Activated CD4-positive, alpha-beta T cell treated with anti-CD3 and anti-CD28 coated beads, Interleukin-2, amount 50 U/mL, for 48 hours (primary cell): ENCODE data around the gene NEURL4.
"Not testable (repeated sequence)": the region's sequence is repeated elsewhere in the genome, so short reads cannot be mapped to it uniquely, and the experiment has no call there.

Experiments used
- DNase-seq, 2 experiments: peaks; one replicate each; pipeline ENCODE4 v3.0.0-alpha.2; 2020

The NEURL4 gene

GRCh38 chr17:7328840-7329373 is at the start of gene NEURL4:
NEURL4 (minus strand) TSS chr17:7329335; CDS start chr17:7329312, 23 bp downstream.
- peak in 1 of 2 experiments; percentile 48 for DNase-seq

GRCh38 chr17:7374353-7374752 is 45.2 kb upstream of the NEURL4 start:
- DNase-seq = no peak

GRCh38 chr17:7370853-7371252 is 41.7 kb upstream of the NEURL4 start:
- no peak for DNase-seq

GRCh38 chr17:7369825-7370224 is 40.7 kb upstream of the NEURL4 start:
- DNase-seq = no peak

- DNase-seq = not testable (repeated sequence)
Observed at GRCh38 chr17:7368599-7368994, 39.5 kb upstream of the NEURL4 start.

GRCh38 chr17:7367918-7368598 is 38.9 kb upstream of the NEURL4 start:
- no peak for DNase-seq

GRCh38 chr17:7367083-7367482 is 37.9 kb upstream of the NEURL4 start:
- DNase-seq = no peak

GRCh38 chr17:7365963-7366362 is 36.8 kb upstream of the NEURL4 start:
- DNase-seq = not testable (repeated sequence)

- no peak for DNase-seq
Observed at GRCh38 chr17:7363311-7363710, 34.2 kb upstream of the NEURL4 start.

GRCh38 chr17:7361906-7362305 is 32.8 kb upstream of the NEURL4 start:
- DNase-seq = no peak

GRCh38 chr17:7357381-7357780 is 28.2 kb upstream of the NEURL4 start:
- no peak for DNase-seq

GRCh38 chr17:7356756-7357155 is 27.6 kb upstream of the NEURL4 start:
- DNase-seq = no peak

- peak; percentile 90 to 92 for DNase-seq
Observed at GRCh38 chr17:7356072-7356549, 27.0 kb upstream of the NEURL4 start.

- DNase-seq = no peak
Observed at GRCh38 chr17:7355573-7355972, 26.4 kb upstream of the NEURL4 start.

- DNase-seq = no peak
Observed at GRCh38 chr17:7355053-7355452, 25.9 kb upstream of the NEURL4 start, which contains the start of gene TMEM95. TMEM95 (plus strand) TSS chr17:7355156; CDS start chr17:7355205, 49 bp downstream.

- peak; percentile 47 to 65 for DNase-seq
Observed at GRCh38 chr17:7354262-7354843, 25.2 kb upstream of the NEURL4 start.

- DNase-seq = no peak
Observed at GRCh38 chr17:7352910-7353635, 23.9 kb upstream of the NEURL4 start.

- no peak for DNase-seq
Observed at GRCh38 chr17:7352503-7352889, 23.4 kb upstream of the NEURL4 start.

- DNase-seq = peak; percentile 85 to 90
Observed at GRCh38 chr17:7351665-7352502, 22.7 kb upstream of the NEURL4 start, which contains the start of gene KCTD11. KCTD11 (plus strand) TSS chr17:7352162.

- DNase-seq = no peak
Observed at GRCh38 chr17:7348478-7349242, 19.5 kb upstream of the NEURL4 start.

GRCh38 chr17:7347630-7348477 is 18.7 kb upstream of the NEURL4 start:
- DNase-seq = no peak
